Epithelial cell of proximal tubule (primary cell): ENCODE results near the gene CACNA1C. TPM values are rescaled to one million over a fixed set of nuclear protein-coding genes. Genes with fewer than 3 reads are reported as not detected.

ENCODE experiments used
- DNase-seq: peaks from one replicate; pipeline ENCODE4 v3.0.0-alpha.2; 2011; ENCODE audit warnings: low read depth
- H3K4me3 ChIP-seq: 2 replicates; pipeline ENCODE4 v1.5.1; 2011; ENCODE audit warnings: low read depth, mild to moderate bottlenecking, low read length
- total RNA-seq: library from RNA; depleted of rRNA; stranded (reverse); fragments of >200 nt; gene quantifications from 2 replicates; pipeline ENCODE4 v1.2.3, GENCODE V29; 2015
- TF ChIP-seq, protein P1 (sequence below): conservative IDR thresholded peaks from 2 replicates; pipeline ENCODE4 v1.5.1; 2012; ENCODE audit warnings: low read depth, mild to moderate bottlenecking, low read length

The CACNA1C gene
- total RNA-seq, 1 donor from 2014 or later = not detected

DNA sequence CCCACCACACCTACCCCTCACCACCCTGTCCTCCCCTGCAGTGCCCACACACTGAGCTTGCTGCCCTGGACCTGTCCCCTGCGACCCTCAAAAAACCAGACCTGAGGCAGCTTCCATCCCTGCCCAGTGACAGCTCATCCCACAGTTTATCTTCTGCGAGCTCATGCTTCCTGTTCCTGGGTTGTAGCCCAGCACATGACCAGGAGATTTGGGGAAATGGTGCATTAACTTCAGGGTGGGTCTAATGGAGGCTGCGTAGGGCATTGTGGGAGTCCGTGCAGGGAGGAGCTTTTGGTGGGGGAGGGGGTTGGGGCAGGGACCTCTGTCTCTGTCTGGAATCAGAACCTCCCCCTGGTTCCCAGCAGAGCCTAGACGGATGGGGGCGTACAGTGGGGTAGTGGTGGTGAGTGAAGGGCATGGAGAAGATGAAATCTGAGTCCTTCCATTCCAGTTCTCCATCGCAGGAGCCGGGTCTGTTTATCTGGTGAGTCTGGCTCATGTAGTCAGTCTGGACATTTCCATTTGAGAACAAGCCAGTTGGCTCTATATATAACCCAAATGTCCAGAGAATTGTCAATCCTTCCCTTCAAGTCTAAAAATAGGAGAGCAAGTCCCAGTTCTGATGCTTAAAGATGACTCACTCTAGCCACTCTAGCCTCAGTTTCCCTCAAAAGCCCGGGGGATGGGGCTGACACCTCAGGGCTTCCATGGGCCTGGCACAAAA is 270.9 kb downstream of the CACNA1C start:
- H3K4me3 ChIP-seq = no peak overlapping the region
- DNase-seq = no peak
- TF ChIP-seq, protein P1, sequence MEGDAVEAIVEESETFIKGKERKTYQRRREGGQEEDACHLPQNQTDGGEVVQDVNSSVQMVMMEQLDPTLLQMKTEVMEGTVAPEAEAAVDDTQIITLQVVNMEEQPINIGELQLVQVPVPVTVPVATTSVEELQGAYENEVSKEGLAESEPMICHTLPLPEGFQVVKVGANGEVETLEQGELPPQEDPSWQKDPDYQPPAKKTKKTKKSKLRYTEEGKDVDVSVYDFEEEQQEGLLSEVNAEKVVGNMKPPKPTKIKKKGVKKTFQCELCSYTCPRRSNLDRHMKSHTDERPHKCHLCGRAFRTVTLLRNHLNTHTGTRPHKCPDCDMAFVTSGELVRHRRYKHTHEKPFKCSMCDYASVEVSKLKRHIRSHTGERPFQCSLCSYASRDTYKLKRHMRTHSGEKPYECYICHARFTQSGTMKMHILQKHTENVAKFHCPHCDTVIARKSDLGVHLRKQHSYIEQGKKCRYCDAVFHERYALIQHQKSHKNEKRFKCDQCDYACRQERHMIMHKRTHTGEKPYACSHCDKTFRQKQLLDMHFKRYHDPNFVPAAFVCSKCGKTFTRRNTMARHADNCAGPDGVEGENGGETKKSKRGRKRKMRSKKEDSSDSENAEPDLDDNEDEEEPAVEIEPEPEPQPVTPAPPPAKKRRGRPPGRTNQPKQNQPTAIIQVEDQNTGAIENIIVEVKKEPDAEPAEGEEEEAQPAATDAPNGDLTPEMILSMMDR = no peak

DNA sequence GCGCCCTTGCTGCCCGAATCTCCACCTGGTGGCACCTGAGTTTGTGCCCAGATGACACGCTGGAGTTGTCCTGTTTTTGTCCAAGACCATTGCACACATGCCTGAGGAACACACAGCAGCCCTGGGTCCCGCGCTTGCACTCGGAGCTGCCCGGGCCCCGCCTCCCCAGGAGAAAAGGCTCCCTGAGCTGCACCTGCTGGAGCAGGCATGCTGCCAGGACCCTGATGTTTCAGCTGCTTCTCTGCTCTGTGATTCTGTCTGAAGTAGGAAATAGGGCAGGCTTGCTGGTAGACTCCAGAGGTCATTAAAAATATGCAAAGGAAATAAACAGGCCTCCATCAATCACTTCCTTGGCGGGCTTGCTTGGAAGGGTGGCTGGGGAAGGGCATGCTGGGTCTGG is 271.6 kb downstream of the CACNA1C start:
- no peak for DNase-seq
- TF ChIP-seq, protein P1 = no peak
- no peak overlapping the region for H3K4me3 ChIP-seq

DNA sequence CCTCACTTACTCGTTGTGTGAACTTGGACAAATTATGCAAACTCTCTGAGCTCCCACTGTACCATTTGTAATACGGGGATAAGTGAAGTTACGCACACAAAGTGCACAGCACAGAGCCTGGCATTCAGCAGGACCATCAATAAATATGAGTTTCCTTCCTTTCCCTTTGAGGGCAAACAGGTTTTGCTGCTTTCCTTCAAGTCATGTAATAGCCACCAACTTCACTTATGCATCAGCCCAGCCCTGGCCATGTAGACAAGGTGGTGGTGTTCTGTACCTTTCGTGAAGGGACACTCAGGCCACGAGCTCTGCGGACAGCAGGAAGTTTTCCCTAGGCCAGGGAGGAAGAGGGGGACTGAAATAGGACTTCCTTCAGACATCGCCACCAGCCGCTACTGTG is 272.7 kb downstream of the CACNA1C start:
- DNase-seq = no peak
- TF ChIP-seq, protein P1 = no peak

DNA sequence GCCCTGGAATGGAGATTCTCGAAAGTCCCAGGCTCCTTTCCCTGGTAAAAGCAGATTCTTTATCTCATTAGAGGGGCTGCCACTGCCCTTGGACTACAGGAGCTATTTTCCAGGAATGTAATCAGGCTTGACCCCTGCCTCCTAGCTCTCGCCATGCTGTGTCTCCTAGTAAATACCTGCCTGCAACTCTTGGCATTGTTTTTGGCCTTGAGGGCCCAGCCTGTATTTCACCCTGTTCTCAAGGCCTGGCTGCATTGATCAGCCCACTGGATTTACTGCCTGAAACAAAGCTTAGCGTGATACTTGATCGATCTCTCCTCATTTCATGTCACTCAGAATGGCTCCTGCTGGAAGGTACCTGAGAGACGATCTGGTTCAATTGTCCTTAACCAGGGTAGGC is 273.7 kb downstream of the CACNA1C start:
- no peak overlapping the region for H3K4me3 ChIP-seq
- TF ChIP-seq, protein P1 = no peak
- DNase-seq = no peak

More for the DNA sequence above, 272.7 kb downstream of the CACNA1C start:
- H3K4me3 ChIP-seq = no peak overlapping the region

DNA sequence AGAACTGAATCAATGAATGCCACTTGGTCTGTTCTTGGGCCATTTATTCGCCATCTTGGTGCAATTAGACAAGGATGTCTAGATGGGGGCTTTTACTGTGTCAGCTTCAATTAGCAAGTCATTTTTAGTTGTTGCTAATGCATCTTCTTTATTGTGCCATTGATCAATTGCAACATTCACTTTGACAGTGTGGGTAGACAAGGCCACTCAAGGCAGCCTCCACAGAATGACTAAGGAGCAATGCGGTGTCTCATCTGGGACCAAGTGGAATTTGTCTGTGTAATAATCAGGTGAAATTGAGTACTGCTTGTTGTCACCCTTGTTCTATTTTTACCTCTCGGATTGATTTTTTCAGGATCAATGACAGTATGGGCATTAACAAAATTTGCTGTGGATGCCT is 275.9 kb downstream of the CACNA1C start:
- H3K4me3 ChIP-seq = no peak overlapping the region
- no peak for DNase-seq
- TF ChIP-seq, protein P1 = no peak

DNA sequence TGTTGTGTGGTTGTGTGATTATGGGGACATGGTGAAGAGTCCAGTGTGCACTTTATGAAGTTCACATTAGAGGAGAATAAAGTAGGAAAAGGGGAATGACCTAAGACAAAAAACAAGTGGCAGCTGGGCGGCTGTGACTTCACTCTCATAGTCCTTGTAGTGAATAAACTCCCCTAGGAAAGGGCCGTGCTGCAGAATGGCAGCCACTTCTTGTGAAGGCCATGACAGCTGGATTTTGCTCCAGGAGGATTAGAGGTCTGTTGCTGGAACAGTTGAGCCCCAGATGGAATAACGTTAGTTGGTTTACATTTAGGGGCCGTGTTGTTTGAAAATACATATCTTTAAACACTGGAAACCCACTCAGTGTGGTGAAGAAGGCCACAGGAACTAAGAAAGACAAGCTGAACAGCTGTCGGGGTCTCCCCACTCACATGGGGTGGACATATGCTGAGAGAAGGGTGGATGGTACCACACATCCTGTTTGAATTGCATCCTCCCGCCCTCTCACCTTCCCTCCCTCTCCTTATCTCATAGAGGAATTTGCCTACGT is 276.9 kb downstream of the CACNA1C start:
- H3K4me3 ChIP-seq = no peak overlapping the region
- DNase-seq = no peak
- TF ChIP-seq, protein P1 = no peak

DNA sequence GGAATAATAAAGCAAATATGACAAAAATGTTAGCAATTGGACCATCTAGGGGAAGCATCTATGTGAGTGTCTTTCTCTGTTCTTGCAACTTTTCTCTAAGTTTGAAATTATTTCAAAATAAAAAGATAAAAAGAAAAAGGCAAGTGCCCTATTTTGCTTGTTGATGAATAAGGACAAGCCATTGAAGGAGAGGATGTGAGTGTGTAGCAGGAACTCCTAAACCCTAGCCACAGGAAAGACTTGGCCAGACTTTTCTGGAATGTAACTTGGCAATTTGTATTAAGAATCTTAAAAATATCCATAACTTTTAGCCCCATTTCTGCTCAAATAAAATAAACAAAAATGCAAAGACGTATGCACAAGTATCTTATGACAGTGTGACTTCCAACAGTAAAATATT is 279.4 kb downstream of the CACNA1C start:
- no peak overlapping the region for H3K4me3 ChIP-seq
- no peak for DNase-seq
- TF ChIP-seq, protein P1 = no peak
